ENCODE data around the gene MTARC1. TPM values are rescaled to one million over a fixed set of nuclear protein-coding genes. Genes with fewer than 3 reads are reported as not detected.

The MTARC1 gene
- total RNA-seq, 2 experiments from 2014 or later = not detected

GRCh38 chr1:220818421-220819173, 31.9 kb downstream of the MTARC1 start:
- DNase-seq (no peak), ATAC-seq (ENCODE audit: low read depth) (no peak)
- Mint-ChIP-seq H3K27ac (no peak overlapping the region), H3K9me3 (peaks cover 2% of the 10 kb centered on the region), H3K4me1 (no peaks in the 10 kb centered on the region), H3K4me3 (no peak overlapping the region), H3K27me3 (peaks cover 4% of the 10 kb centered on the region), H3K36me3 (no peaks in the 10 kb centered on the region)
- POLR2A ChIA-PET = no interaction called here

- Mint-ChIP-seq H3K36me3 (no peaks in the 10 kb centered on the region), H3K27me3 (peaks cover 4% of the 10 kb centered on the region), H3K4me1 (no peaks in the 10 kb centered on the region), H3K27ac (no peak overlapping the region), H3K4me3 (no peak overlapping the region), H3K9me3 (peaks cover 2% of the 10 kb centered on the region)
- DNase-seq (no peak), ATAC-seq (ENCODE audit: low read depth) (no peak)
- POLR2A ChIA-PET = no interaction called here
These were observed 32.8 kb downstream of the MTARC1 start for GRCh38 chr1:220819467-220820026.

- Mint-ChIP-seq H3K36me3 (no peaks in the 10 kb centered on the region), H3K27ac (no peak overlapping the region), H3K9me3 (peaks cover 2% of the 10 kb centered on the region), H3K4me1 (no peaks in the 10 kb centered on the region), H3K4me3 (no peak overlapping the region), H3K27me3 (peaks cover 10% of the 10 kb centered on the region)
- POLR2A ChIA-PET = no interaction called here
- ATAC-seq (ENCODE audit: low read depth) (no peak), DNase-seq (no peak)
These were observed 37.6 kb downstream of the MTARC1 start for GRCh38 chr1:220824031-220824989.

GRCh38 chr1:220825819-220826551, 39.3 kb downstream of the MTARC1 start:
- peaks cover 10% of the 10 kb centered on the region for H3K27me3 Mint-ChIP-seq
- no peak for ATAC-seq (ENCODE audit: low read depth)

GRCh38 chr1:220826729-220827128, 40.0 kb downstream of the MTARC1 start:
- H3K27ac Mint-ChIP-seq = no peak overlapping the region
- H3K4me1 Mint-ChIP-seq = no peaks in the 10 kb centered on the region
- H3K27me3 Mint-ChIP-seq = peaks cover 10% of the 10 kb centered on the region
- no peak for ATAC-seq (ENCODE audit: low read depth)
- no peaks in the 10 kb centered on the region for H3K9me3 Mint-ChIP-seq
- DNase-seq = no peak
- H3K4me3 Mint-ChIP-seq = no peak overlapping the region
- no peaks in the 10 kb centered on the region for H3K36me3 Mint-ChIP-seq
- POLR2A ChIA-PET = no interaction called here

More at GRCh38 chr1:220825819-220826551, 39.3 kb downstream of the MTARC1 start:
- no peaks in the 10 kb centered on the region for H3K4me1 Mint-ChIP-seq
- H3K4me3 Mint-ChIP-seq = no peak overlapping the region
- H3K27ac Mint-ChIP-seq = no peak overlapping the region
- no peak for DNase-seq
- POLR2A ChIA-PET = no interaction called here
- no peaks in the 10 kb centered on the region for H3K36me3 Mint-ChIP-seq
- H3K9me3 Mint-ChIP-seq = no peaks in the 10 kb centered on the region

- no peaks in the 10 kb centered on the region for H3K9me3 Mint-ChIP-seq
- no peak overlapping the region for H3K27ac Mint-ChIP-seq
- no peak for DNase-seq
- no peaks in the 10 kb centered on the region for H3K36me3 Mint-ChIP-seq
- H3K27me3 Mint-ChIP-seq = peaks cover 10% of the 10 kb centered on the region
- ATAC-seq (ENCODE audit: low read depth) = no peak
- H3K4me3 Mint-ChIP-seq = no peak overlapping the region
- POLR2A ChIA-PET = no interaction called here
- H3K4me1 Mint-ChIP-seq = no peaks in the 10 kb centered on the region
These were observed 40.9 kb downstream of the MTARC1 start for GRCh38 chr1:220827445-220828178.

- H3K4me3 Mint-ChIP-seq = no peak overlapping the region
- POLR2A ChIA-PET = no interaction called here
- no peaks in the 10 kb centered on the region for H3K9me3 Mint-ChIP-seq
- DNase-seq = no peak
- no peak overlapping the region for H3K27ac Mint-ChIP-seq
- ATAC-seq (ENCODE audit: low read depth) = no peak
- no peaks in the 10 kb centered on the region for H3K36me3 Mint-ChIP-seq
- peaks cover 10% of the 10 kb centered on the region for H3K27me3 Mint-ChIP-seq
- no peaks in the 10 kb centered on the region for H3K4me1 Mint-ChIP-seq
These were observed 41.4 kb downstream of the MTARC1 start for GRCh38 chr1:220828179-220828490.

GRCh38 chr1:220828950-220829586, 42.4 kb downstream of the MTARC1 start:
- H3K9me3 Mint-ChIP-seq = no peaks in the 10 kb centered on the region
- no peak for DNase-seq
- ATAC-seq (ENCODE audit: low read depth) = no peak
- H3K27me3 Mint-ChIP-seq = peaks cover 8% of the 10 kb centered on the region
- H3K36me3 Mint-ChIP-seq = no peaks in the 10 kb centered on the region
- H3K4me1 Mint-ChIP-seq = no peaks in the 10 kb centered on the region
- H3K27ac Mint-ChIP-seq = no peak overlapping the region
- no peak overlapping the region for H3K4me3 Mint-ChIP-seq
- POLR2A ChIA-PET = no interaction called here

- no peaks in the 10 kb centered on the region for H3K4me1 Mint-ChIP-seq
- no peak overlapping the region for H3K4me3 Mint-ChIP-seq
- POLR2A ChIA-PET = no interaction called here
- no peak overlapping the region for H3K27ac Mint-ChIP-seq
- no peaks in the 10 kb centered on the region for H3K9me3 Mint-ChIP-seq
- no peak for DNase-seq
- no peak for ATAC-seq (ENCODE audit: low read depth)
- H3K27me3 Mint-ChIP-seq = peaks cover 5% of the 10 kb centered on the region
- no peaks in the 10 kb centered on the region for H3K36me3 Mint-ChIP-seq
These were observed 46.7 kb downstream of the MTARC1 start for GRCh38 chr1:220833436-220833835.

GRCh38 chr1:220834155-220834870, 47.6 kb downstream of the MTARC1 start:
- ATAC-seq (ENCODE audit: low read depth) = no peak
- H3K4me1 Mint-ChIP-seq = no peaks in the 10 kb centered on the region

More at GRCh38 chr1:220834155-220834870, 47.6 kb downstream of the MTARC1 start:
- H3K36me3 Mint-ChIP-seq = no peaks in the 10 kb centered on the region
- H3K9me3 Mint-ChIP-seq = no peaks in the 10 kb centered on the region
- H3K27ac Mint-ChIP-seq = no peak overlapping the region
- no peak for DNase-seq
- POLR2A ChIA-PET = no interaction called here
- peaks cover 2% of the 10 kb centered on the region for H3K27me3 Mint-ChIP-seq
- no peak overlapping the region for H3K4me3 Mint-ChIP-seq
